Endodermal cell (in vitro differentiated cells): ENCODE data around the gene COG2. TPM values are rescaled to one million over a fixed set of nuclear protein-coding genes. Genes with fewer than 3 reads are reported as not detected.

ENCODE experiments used
- DNase-seq: peaks from one replicate; pipeline ENCODE4 v3.0.0-alpha.2; 2017
- H3K27ac ChIP-seq: 2 replicates; pipeline ENCODE4 v1.5.1; 2013; ENCODE audit warnings: mild to moderate bottlenecking, low read depth, low read length, moderate library complexity
- H3K27me3 ChIP-seq: 2 replicates; pipeline ENCODE4 v1.6.1; 2013; ENCODE audit warnings: mild to moderate bottlenecking, low read length, moderate library complexity; ENCODE audit not compliant: insufficient read depth, control insufficient read depth, poor library complexity, severe bottlenecking
- H3K36me3 ChIP-seq: 2 replicates; pipeline ENCODE4 v1.7.0; 2013; ENCODE audit warnings: mild to moderate bottlenecking, low read length, moderate library complexity; ENCODE audit not compliant: control insufficient read depth, insufficient read depth
- H3K4me1 ChIP-seq: one replicate; pipeline ENCODE4 v1.7.0; 2013; ENCODE audit warnings: low read length; ENCODE audit not compliant: control insufficient read depth, insufficient read depth
- H3K4me3 ChIP-seq: 2 replicates; pipeline ENCODE4 v1.5.1; 2013; ENCODE audit warnings: mild to moderate bottlenecking, low read length, moderate library complexity
- H3K9ac ChIP-seq: 2 replicates; pipeline ENCODE4 v1.6.1; 2013; ENCODE audit warnings: mild to moderate bottlenecking, low read length, moderate library complexity; ENCODE audit not compliant: poor library complexity, severe bottlenecking; ENCODE audit errors: extremely low read depth
- H3K9me3 ChIP-seq: 2 replicates; pipeline ENCODE4 v1.6.1; 2013; ENCODE audit warnings: mild to moderate bottlenecking, low read length, moderate library complexity; ENCODE audit not compliant: control insufficient read depth
- H3K27ac Mint-ChIP-seq: 2 replicates; pipeline ENCODE4 v1.8.0; 2020; ENCODE audit warnings: mixed read lengths
- H3K27me3 Mint-ChIP-seq: 2 replicates; pipeline ENCODE4 v1.8.0; 2021; ENCODE audit warnings: mild to moderate bottlenecking, mixed read lengths; ENCODE audit not compliant: insufficient read depth
- H3K36me3 Mint-ChIP-seq: 2 replicates; pipeline ENCODE4 v1.8.0; 2020; ENCODE audit warnings: low read depth, mixed read lengths
- H3K4me1 Mint-ChIP-seq: 2 replicates; pipeline ENCODE4 v1.8.0; 2020; ENCODE audit warnings: mixed read lengths
- H3K4me3 Mint-ChIP-seq: 2 replicates; pipeline ENCODE4 v1.8.0; 2020; ENCODE audit warnings: mild to moderate bottlenecking, moderate library complexity, mixed read lengths
- H3K9me3 Mint-ChIP-seq: 2 replicates; pipeline ENCODE4 v1.8.0; 2020; ENCODE audit warnings: mild to moderate bottlenecking, mixed read lengths
- WGBS, 2 experiments: methylation state at CpG; one replicate each; pipeline versions ENCODE4 v1.1.5 to v1.1.7; 2013; ENCODE audit warnings: missing lambda C conversion rate in 2 of 2, mixed read lengths in 1 of 2; ENCODE audit not compliant: insufficient coverage in 1 of 2, insufficient read length in 1 of 2; 5-methylcytosine and 5-hydroxymethylcytosine counted together
- total RNA-seq, 2 donors: library from RNA; stranded (reverse); fragmentation: NEBNext Ultra II Directional in 1 of 2; extraction: Animal tissue kit (Norgen Biotek cat#: 25700) in 1 of 2; gene quantifications; 2 replicates in 1 of 2; 3 replicates in 1 of 2; pipeline ENCODE4 v1.2.1, GENCODE V29; 2021
- TF ChIP-seq, protein P1 (sequence below): fragments of 200-600 bp; sonication (generic); conservative IDR thresholded peaks from 2 replicates; pipeline ENCODE4 v1.5.0; 2021; ENCODE audit warnings: antibody characterized with exemption, mild to moderate bottlenecking

The COG2 gene
- total RNA-seq, 2 donors from 2014 or later, result 26.1 to 29.7 TPM

DNA sequence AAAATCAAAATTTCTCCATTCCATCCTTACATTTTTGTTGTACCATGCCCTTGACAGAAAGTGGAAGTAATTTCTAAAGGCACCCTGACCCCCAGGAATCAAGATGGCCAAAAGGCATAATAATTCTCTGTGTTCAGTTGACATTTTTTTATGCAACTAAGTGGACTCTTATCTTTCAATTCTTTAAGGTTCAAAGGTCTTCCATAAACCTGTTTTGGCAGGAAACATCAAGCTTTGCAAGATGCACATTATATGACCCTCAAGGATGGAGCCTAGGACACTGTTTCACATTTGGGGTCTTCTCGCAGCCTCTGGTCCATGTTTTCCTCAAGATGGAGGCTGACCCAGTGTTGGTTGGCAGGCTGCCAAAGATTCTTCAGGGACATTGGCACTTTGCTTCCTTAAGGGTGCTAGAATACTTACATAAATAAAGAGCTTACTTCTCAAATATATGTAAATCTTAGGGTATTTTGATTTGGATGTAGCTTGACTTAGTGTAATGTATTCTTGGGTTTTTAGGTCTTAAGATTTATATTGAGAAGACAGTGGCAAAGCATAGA is 48.0 kb upstream of the COG2 start:
- 86 to 96% methylated on average over 1 of the region's 1 CpG for WGBS, 2 experiments
- DNase-seq, result no peak
- Histone ChIP-seq H3K36me3 (no peaks in the 10 kb centered on the region), H3K27ac (no peak overlapping the region), H3K9me3 (peaks cover 15% of the 10 kb centered on the region), H3K4me3 (no peak overlapping the region), H3K27me3 (no peaks in the 10 kb centered on the region), H3K4me1 (no peaks in the 10 kb centered on the region), H3K9ac (no peak overlapping the region)
- TF ChIP-seq, protein P1, sequence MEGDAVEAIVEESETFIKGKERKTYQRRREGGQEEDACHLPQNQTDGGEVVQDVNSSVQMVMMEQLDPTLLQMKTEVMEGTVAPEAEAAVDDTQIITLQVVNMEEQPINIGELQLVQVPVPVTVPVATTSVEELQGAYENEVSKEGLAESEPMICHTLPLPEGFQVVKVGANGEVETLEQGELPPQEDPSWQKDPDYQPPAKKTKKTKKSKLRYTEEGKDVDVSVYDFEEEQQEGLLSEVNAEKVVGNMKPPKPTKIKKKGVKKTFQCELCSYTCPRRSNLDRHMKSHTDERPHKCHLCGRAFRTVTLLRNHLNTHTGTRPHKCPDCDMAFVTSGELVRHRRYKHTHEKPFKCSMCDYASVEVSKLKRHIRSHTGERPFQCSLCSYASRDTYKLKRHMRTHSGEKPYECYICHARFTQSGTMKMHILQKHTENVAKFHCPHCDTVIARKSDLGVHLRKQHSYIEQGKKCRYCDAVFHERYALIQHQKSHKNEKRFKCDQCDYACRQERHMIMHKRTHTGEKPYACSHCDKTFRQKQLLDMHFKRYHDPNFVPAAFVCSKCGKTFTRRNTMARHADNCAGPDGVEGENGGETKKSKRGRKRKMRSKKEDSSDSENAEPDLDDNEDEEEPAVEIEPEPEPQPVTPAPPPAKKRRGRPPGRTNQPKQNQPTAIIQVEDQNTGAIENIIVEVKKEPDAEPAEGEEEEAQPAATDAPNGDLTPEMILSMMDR, result no peak
- H3K36me3 Mint-ChIP-seq, result no peaks in the 10 kb centered on the region
- no peak overlapping the region for H3K4me3 Mint-ChIP-seq
- peaks cover 11% of the 10 kb centered on the region for H3K9me3 Mint-ChIP-seq
- no peaks in the 10 kb centered on the region for H3K4me1 Mint-ChIP-seq
- H3K27me3 Mint-ChIP-seq, result no peaks in the 10 kb centered on the region
- H3K27ac Mint-ChIP-seq, result no peak overlapping the region

GRCh38 chr1:230595181-230595580 is 47.1 kb upstream of the COG2 start:
- no peaks in the 10 kb centered on the region for H3K4me1 ChIP-seq
- H3K4me3 ChIP-seq, result no peak overlapping the region
- no peaks in the 10 kb centered on the region for H3K27me3 Mint-ChIP-seq
- H3K27ac Mint-ChIP-seq, result no peak overlapping the region
- no peaks in the 10 kb centered on the region for H3K4me1 Mint-ChIP-seq
- no peak overlapping the region for H3K27ac ChIP-seq
- H3K9me3 Mint-ChIP-seq, result peaks cover 20% of the 10 kb centered on the region
- TF ChIP-seq, protein P1, result no peak
- no peak overlapping the region for H3K9ac ChIP-seq
- H3K27me3 ChIP-seq, result no peaks in the 10 kb centered on the region
- H3K36me3 Mint-ChIP-seq, result peaks cover 6% of the 10 kb centered on the region
- no peaks in the 10 kb centered on the region for H3K36me3 ChIP-seq
- H3K4me3 Mint-ChIP-seq, result no peak overlapping the region
- 94 to 96% methylated on average over 2 of the region's 2 CpGs for WGBS, 2 experiments
- peaks cover 24% of the 10 kb centered on the region for H3K9me3 ChIP-seq
- DNase-seq, result no peak

GRCh38 chr1:230596306-230596705 is 46.0 kb upstream of the COG2 start:
- no peak overlapping the region for H3K9ac ChIP-seq
- peaks cover 34% of the 10 kb centered on the region for H3K9me3 ChIP-seq
- peaks cover 31% of the 10 kb centered on the region for H3K9me3 Mint-ChIP-seq
- H3K4me1 Mint-ChIP-seq, result no peaks in the 10 kb centered on the region
- no peak overlapping the region for H3K27ac ChIP-seq
- peaks cover 7% of the 10 kb centered on the region for H3K36me3 Mint-ChIP-seq
- no peaks in the 10 kb centered on the region for H3K36me3 ChIP-seq
- 95 to 100% methylated on average over 1 to 2 of the region's 2 CpGs for WGBS, 2 experiments
- H3K4me3 ChIP-seq, result no peak overlapping the region
- no peak overlapping the region for H3K27ac Mint-ChIP-seq
- TF ChIP-seq, protein P1, result no peak
- no peaks in the 10 kb centered on the region for H3K27me3 ChIP-seq
- no peak for DNase-seq
- H3K27me3 Mint-ChIP-seq, result no peaks in the 10 kb centered on the region
- no peaks in the 10 kb centered on the region for H3K4me1 ChIP-seq
- H3K4me3 Mint-ChIP-seq, result no peak overlapping the region
